Lower lobe of right lung (tissue), 2 donors: ENCODE results near the gene TRIM40. TPM values are rescaled to one million over a fixed set of nuclear protein-coding genes. Genes with fewer than 3 reads are reported as not detected.

Experiments used
- ATAC-seq, 2 donors: fragments of 200-7000 bp; cut with Tn5 transposase; one replicate each; pipeline ENCODE4 v1.9.1; 2020 to 2022; ENCODE audit warnings: mild to moderate bottlenecking in 2 of 2, moderate library complexity in 2 of 2
- DNase-seq: peaks from one replicate; pipeline ENCODE4 v3.0.0-alpha.2; 2020
- H3K27ac ChIP-seq: fragments of 200-600 bp; one replicate; pipeline ENCODE4 v1.8.0; 2022
- H3K27me3 ChIP-seq: fragments of 200-600 bp; one replicate; pipeline ENCODE4 v1.8.0; 2022; ENCODE audit warnings: low read depth
- H3K36me3 ChIP-seq: fragments of 200-600 bp; one replicate; pipeline ENCODE4 v1.8.0; 2022; ENCODE audit warnings: mild to moderate bottlenecking
- H3K4me1 ChIP-seq: fragments of 200-600 bp; one replicate; pipeline ENCODE4 v1.8.0; 2022
- H3K4me3 ChIP-seq: fragments of 200-600 bp; one replicate; pipeline ENCODE4 v1.8.0; 2022; ENCODE audit warnings: mild to moderate bottlenecking
- H3K9me3 ChIP-seq: fragments of 200-600 bp; one replicate; pipeline ENCODE4 v1.8.0; 2022
- CTCF ChIP-seq: fragments of 200-600 bp; IDR thresholded peaks from one replicate; pipeline ENCODE4 v1.8.0; 2022; ENCODE audit warnings: antibody characterized with exemption, mild to moderate bottlenecking
- intact Hi-C: fragments of 100-400 bp; cut with DNase I; formaldehyde crosslinking; loops from one replicate; pipeline ENCODE4 v1.11.0; 2022
- total RNA-seq: library from RNA; stranded (reverse); fragmentation: NEBNext Ultra II Directional; extraction: Animal tissue kit (Norgen Biotek cat#: 25700); gene quantifications from one replicate; pipeline ENCODE4 v1.2.1, GENCODE V29; 2021
- donor health status: DM: no; HTN: yes; CAD: no; lungs with severe emphysema.

TRIM40 gene
- total RNA-seq, 1 donor from 2014 or later: not detected

- H3K4me3 ChIP-seq: no peak overlapping the region
- H3K9me3 ChIP-seq: no peaks in the 10 kb centered on the region
- peaks cover 48% of the 10 kb centered on the region for H3K36me3 ChIP-seq
- no peaks in the 10 kb centered on the region for H3K4me1 ChIP-seq
- no peak overlapping the region for H3K27ac ChIP-seq
- H3K27me3 ChIP-seq: no peaks in the 10 kb centered on the region
- intact Hi-C loops: no loop called here
- ATAC-seq (no peak), DNase-seq (no peak)
- no peak for TF ChIP-seq CTCF
These were observed 48.6 kb downstream of the TRIM40 start for GRCh38 chr6:30184417-30185031.

DNA sequence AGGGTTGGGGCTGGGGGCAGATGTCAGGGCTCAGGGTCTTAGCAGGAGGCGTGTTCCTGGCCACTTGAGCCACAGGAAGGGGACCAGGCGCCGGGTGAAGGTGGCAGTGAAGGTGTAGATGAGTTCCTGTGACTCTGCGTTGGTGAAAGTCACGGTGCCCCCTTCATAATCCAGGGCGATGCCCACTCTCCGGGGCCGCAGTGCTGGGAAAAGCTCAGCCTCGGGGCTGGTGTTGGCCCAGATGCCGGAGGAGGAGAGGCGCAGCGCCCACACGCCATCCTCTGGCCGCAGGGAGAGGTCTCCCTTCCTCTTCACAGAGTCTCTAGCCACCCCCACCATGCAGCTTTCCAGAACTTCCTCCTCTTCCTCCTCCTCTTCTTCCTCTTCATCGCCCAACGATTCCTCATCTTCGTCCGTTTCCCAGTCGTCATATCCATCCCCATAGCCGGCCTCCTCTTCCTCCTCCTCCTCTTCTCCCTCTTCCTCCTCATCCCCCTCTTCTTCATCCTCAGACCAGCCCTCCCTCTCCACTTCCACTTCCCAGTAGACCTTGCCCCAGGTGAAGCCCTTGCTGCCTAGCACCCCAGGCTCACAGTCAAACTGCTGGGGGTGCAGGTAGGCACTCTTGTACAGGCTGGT lies 50.0 kb downstream of the TRIM40 start:
- H3K9me3 ChIP-seq: no peaks in the 10 kb centered on the region
- H3K27ac ChIP-seq: no peak overlapping the region
- H3K27me3 ChIP-seq: no peaks in the 10 kb centered on the region
- intact Hi-C loops: no loop called here
- no peak for TF ChIP-seq CTCF
- no peak overlapping the region for H3K4me3 ChIP-seq
- H3K4me1 ChIP-seq: no peaks in the 10 kb centered on the region
- H3K36me3 ChIP-seq: peaks cover 63% of the 10 kb centered on the region
- no peak for DNase-seq
- ATAC-seq: no peak

DNA sequence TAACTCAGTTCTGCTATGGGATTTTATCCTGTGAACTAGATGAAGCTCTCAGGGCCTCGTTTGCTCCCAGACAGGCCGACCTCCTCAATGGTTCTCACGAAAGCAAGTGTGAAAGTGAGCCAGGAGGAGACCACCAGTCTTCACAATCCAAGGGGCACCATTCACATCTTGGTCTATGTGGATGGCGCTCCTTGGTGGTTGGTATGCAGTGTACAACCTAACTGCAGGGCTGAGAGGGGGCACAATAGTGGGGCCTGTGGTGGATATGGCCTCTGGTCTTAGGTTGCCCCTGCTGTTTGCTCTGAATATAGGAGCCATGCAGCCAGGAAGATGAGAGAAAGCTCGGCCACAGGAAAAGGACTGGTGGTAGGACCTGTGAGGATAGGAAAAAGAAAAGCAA lies 52.6 kb downstream of the TRIM40 start:
- Histone ChIP-seq H3K9me3 (no peaks in the 10 kb centered on the region), H3K4me1 (no peaks in the 10 kb centered on the region), H3K27ac (no peak overlapping the region), H3K36me3 (peaks cover 81% of the 10 kb centered on the region), H3K27me3 (no peaks in the 10 kb centered on the region), H3K4me3 (no peak overlapping the region)
- no peak for TF ChIP-seq CTCF
- ATAC-seq (no peak), DNase-seq (no peak)
- intact Hi-C loops: no loop called here

DNA sequence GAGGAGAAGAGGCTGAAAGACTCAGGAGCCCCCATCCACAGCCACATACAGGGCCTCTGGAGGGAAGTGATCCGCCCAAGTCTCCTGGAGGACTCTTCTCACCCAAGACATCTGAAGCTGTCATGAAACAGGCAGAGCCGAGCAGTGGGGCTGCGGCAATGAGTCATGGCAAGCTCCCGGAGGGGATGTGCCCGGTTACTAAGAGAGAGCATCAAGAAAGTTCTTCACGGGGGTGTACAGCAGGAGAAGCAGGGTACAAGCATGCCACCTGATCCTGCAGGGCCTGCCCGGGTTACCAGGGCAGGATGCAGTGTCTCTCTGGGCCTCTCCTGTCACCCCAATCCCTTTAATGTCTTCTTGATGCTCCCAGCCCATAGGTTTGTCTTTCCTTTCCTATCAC lies 56.1 kb downstream of the TRIM40 start:
- Histone ChIP-seq H3K4me1 (no peaks in the 10 kb centered on the region), H3K27me3 (no peaks in the 10 kb centered on the region), H3K36me3 (peaks cover 89% of the 10 kb centered on the region), H3K9me3 (no peaks in the 10 kb centered on the region), H3K27ac (no peak overlapping the region), H3K4me3 (no peak overlapping the region)
- ATAC-seq: peak in 1 of 2 donors; percentile 19
- DNase-seq: no peak
- intact Hi-C loops: no loop called here
- TF ChIP-seq CTCF: no peak

GRCh38 chr6:30194797-30195690 lies 59.1 kb downstream of the TRIM40 start:
- intact Hi-C loops: no loop called here
- TF ChIP-seq CTCF: no peak
- Histone ChIP-seq H3K27me3 (no peaks in the 10 kb centered on the region), H3K27ac (no peak overlapping the region), H3K36me3 (peaks cover 90% of the 10 kb centered on the region), H3K4me3 (no peak overlapping the region), H3K4me1 (no peaks in the 10 kb centered on the region), H3K9me3 (no peaks in the 10 kb centered on the region)
- no peak for ATAC-seq
- no peak for DNase-seq
